HL-60 (cell line): Measurements from ENCODE around the gene DCDC1.

Experiments used
- DNase-seq, 2 experiments: peaks; one replicate each; pipeline ENCODE4 v3.0.0-alpha.2; 2010 to 2020; ENCODE audit warnings: low read depth in 1 of 2, low spot score in 1 of 2
- H3K27ac ChIP-seq: fragments of 250-450 bp; sonication (Bioruptor Pico); replicated peaks from 2 replicates; pipeline ENCODE4 v1.5.1; 2020; ENCODE audit warnings: mild to moderate bottlenecking, moderate library complexity
- H3K27me3 ChIP-seq: fragments of 250-450 bp; sonication (Bioruptor Pico); 2 replicates; pipeline ENCODE4 v1.5.1; 2021; ENCODE audit warnings: mild to moderate bottlenecking, moderate library complexity; ENCODE audit not compliant: insufficient read depth, poor library complexity, severe bottlenecking
- H3K4me3 ChIP-seq: replicated peaks from 2 replicates; pipeline ENCODE4 v1.5.1; 2011; ENCODE audit warnings: mild to moderate bottlenecking, control low read depth, low read length; ENCODE audit not compliant: insufficient read depth
- CTCF ChIP-seq: IDR thresholded peaks from one replicate; pipeline ENCODE4 v1.5.1; 2011; ENCODE audit warnings: low read length, control low read depth, inconsistent platforms; ENCODE audit not compliant: insufficient read depth
- GABPA ChIP-seq: IDR thresholded peaks from 2 replicates; pipeline ENCODE4 v1.6.1; 2012; ENCODE audit warnings: low read depth
- POLR2AphosphoS5 ChIP-seq: IDR thresholded peaks from 2 replicates; pipeline ENCODE4 v1.6.1; 2012; ENCODE audit warnings: low read depth
- REST ChIP-seq: IDR thresholded peaks from 2 replicates; pipeline ENCODE4 v1.6.1; 2012; ENCODE audit warnings: low read depth; ENCODE audit not compliant: insufficient replicate concordance
- SPI1 ChIP-seq: IDR thresholded peaks from 2 replicates; pipeline ENCODE4 v1.6.1; 2012; ENCODE audit warnings: low read depth, mild to moderate bottlenecking, borderline replicate concordance

DCDC1 gene

GRCh38 chr11:31160504-31161422 is 208.8 kb downstream of the DCDC1 start:
- TF ChIP-seq POLR2AphosphoS5 = no peak
- Histone ChIP-seq H3K27ac (no peak overlapping the region), H3K4me3 (no peak overlapping the region), H3K27me3 (no peaks in the 10 kb centered on the region)
- no peak for DNase-seq

- H3K27ac ChIP-seq = no peak overlapping the region
- no peak for DNase-seq
- no peak overlapping the region for H3K4me3 ChIP-seq
- H3K27me3 ChIP-seq = no peaks in the 10 kb centered on the region
- TF ChIP-seq GABPA (no peak), POLR2AphosphoS5 (no peak), SPI1 (no peak), REST (no peak), CTCF (no peak)
Observed at GRCh38 chr11:31150841-31151240, 218.7 kb downstream of the DCDC1 start.

GRCh38 chr11:31150011-31150410 is 219.5 kb downstream of the DCDC1 start:
- no peaks in the 10 kb centered on the region for H3K27me3 ChIP-seq
- TF ChIP-seq SPI1 = no peak
- TF ChIP-seq CTCF = no peak
- no peak for TF ChIP-seq POLR2AphosphoS5
- TF ChIP-seq GABPA = no peak
- no peak for TF ChIP-seq REST
- no peak overlapping the region for H3K4me3 ChIP-seq
- no peak overlapping the region for H3K27ac ChIP-seq
- DNase-seq = no peak

- no peak for DNase-seq
- Histone ChIP-seq H3K4me3 (no peak overlapping the region), H3K27me3 (no peaks in the 10 kb centered on the region), H3K27ac (no peak overlapping the region)
- TF ChIP-seq CTCF (no peak), SPI1 (no peak), POLR2AphosphoS5 (no peak), GABPA (no peak), REST (no peak)
Observed at GRCh38 chr11:31141789-31142188, 227.8 kb downstream of the DCDC1 start.
